ENCODE measurements around the gene DNAJC6. TPM values are rescaled to one million over a fixed set of nuclear protein-coding genes. Genes with fewer than 3 reads are reported as not detected.
"Not testable (repeated sequence)": the region's sequence is repeated elsewhere in the genome, so short reads cannot be mapped to it uniquely, and the experiment has no call there.

The DNAJC6 gene
- total RNA-seq, 2 donors from 2014 or later: 3.1 to 3.5 TPM

GRCh38 chr1:65289449-65289848 is 19.9 kb upstream of the DNAJC6 start:
- no peak for DNase-seq (ENCODE audit: low spot score)
- intact Hi-C loops (cut with DNase I): no loop called here

- intact Hi-C loops (cut with DNase I); DNase-seq (ENCODE audit: low spot score): not testable (repeated sequence)
These were observed 17.5 kb upstream of the DNAJC6 start for GRCh38 chr1:65291818-65292217.

- DNase-seq (ENCODE audit: low spot score): no peak
- intact Hi-C loops (cut with DNase I): no loop called here
These were observed 16.3 kb upstream of the DNAJC6 start for GRCh38 chr1:65292861-65293593.

- DNase-seq (ENCODE audit: low spot score): no peak
- intact Hi-C loops (cut with DNase I): no loop called here
These were observed 11.6 kb upstream of the DNAJC6 start for GRCh38 chr1:65297706-65298105.

- DNase-seq (ENCODE audit: low spot score): no peak
These were observed 10.0 kb upstream of the DNAJC6 start for GRCh38 chr1:65299328-65299727.

GRCh38 chr1:65308781-65309303 is 501 bp upstream of the DNAJC6 start:
- DNase-seq (ENCODE audit: low spot score): no peak
- intact Hi-C loops (cut with DNase I): no loop called here

More at GRCh38 chr1:65299328-65299727, 10.0 kb upstream of the DNAJC6 start:
- intact Hi-C loops (cut with DNase I): no loop called here

GRCh38 chr1:65310078-65310587 is 790 bp downstream of the DNAJC6 start:
- no peak for DNase-seq (ENCODE audit: low spot score)

DNA sequence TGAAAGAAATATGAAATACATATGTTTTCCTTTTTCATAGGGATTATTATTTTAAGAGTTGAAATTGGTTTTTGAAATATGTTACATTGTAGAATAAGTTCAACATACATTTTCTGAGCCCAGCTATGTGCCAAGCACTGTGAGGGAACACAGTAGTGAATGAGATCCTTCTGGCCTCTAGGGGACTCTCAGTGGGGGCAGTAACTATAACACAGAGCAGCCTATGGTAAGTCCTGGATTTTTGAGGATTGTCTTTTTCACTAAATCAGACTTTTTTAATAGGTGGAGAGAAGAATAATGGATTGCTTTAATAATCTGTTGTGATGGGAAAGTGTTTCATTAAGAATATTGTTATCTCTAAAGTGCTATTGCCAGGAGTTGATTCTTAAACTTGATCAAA is 2.4 kb downstream of the DNAJC6 start:
- intact Hi-C loops (cut with DNase I): no loop called here
- no peak for DNase-seq (ENCODE audit: low spot score)

More at GRCh38 chr1:65310078-65310587, 790 bp downstream of the DNAJC6 start:
- intact Hi-C loops (cut with DNase I): no loop called here

DNA sequence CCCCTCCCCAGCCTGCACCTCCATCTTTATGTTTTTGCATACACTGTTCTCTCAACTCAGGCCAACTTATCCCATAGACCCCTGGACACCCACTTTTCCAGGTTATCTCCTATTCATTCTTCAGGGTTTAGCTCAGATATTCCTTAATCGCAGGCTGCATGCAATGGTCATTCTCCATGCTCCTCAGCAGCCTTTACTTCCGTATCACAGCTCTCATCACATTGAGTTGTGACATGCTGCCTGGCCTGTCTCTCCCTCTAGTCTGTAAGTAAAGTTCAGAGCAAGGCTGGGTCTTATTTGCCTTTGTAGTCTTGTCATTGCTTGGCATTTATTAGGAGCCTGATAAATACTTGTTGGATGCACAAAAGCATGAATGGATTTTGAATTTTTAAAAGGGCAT is 6.9 kb downstream of the DNAJC6 start:
- DNase-seq (ENCODE audit: low spot score): no peak
- intact Hi-C loops (cut with DNase I): no loop called here

- intact Hi-C loops (cut with DNase I): no loop called here
- DNase-seq (ENCODE audit: low spot score): no peak
These were observed 8.7 kb downstream of the DNAJC6 start for GRCh38 chr1:65317866-65318653.

DNA sequence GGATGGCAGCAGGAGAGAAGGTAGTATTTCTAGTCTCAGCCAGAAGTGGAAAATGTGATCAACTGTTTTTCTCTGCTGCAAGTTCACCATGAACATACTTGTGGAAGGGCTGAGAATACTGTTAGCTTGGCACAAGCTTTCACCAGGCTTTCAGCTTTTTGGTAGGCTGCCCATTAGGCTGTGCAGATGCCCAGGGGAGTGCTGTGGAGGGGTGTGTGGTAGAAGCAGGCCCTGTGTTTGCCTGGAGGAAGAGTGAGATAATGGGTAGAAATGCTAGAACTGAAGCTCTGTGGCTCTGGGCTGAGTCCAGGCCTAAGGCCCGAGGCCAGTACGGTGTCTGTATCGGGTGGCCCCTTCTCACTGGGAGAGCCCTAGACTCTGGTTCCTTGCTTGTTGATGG is 9.8 kb downstream of the DNAJC6 start:
- intact Hi-C loops (cut with DNase I): no loop called here
- DNase-seq (ENCODE audit: low spot score): no peak

- intact Hi-C loops (cut with DNase I): no loop called here
- DNase-seq (ENCODE audit: low spot score): no peak
These were observed 10.4 kb downstream of the DNAJC6 start for GRCh38 chr1:65319754-65320153.

GRCh38 chr1:65321879-65322278 is 12.5 kb downstream of the DNAJC6 start:
- no peak for DNase-seq (ENCODE audit: low spot score)
- intact Hi-C loops (cut with DNase I): no loop called here

DNA sequence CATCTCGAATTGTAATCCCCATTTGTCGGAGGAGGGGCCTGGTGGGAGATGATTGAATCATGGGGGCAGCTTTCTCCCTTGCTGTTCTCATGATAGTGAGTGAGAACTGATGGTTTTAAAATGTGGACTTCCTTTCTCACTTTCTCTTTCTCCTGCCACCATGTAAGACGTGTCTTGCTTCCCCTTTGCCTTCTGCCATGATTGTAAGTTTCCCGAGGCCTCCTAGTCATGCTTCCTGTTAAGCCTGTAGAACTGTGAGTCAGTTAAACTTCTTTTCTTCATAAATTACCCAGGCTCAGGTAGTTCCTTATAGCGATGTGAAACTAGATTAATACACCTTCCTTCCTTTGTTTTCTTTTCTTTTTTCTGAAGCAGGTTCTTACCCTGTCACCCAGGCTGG is 13.9 kb downstream of the DNAJC6 start:
- no peak for DNase-seq (ENCODE audit: low spot score)
- intact Hi-C loops (cut with DNase I): no loop called here

- intact Hi-C loops (cut with DNase I): no loop called here
- DNase-seq (ENCODE audit: low spot score): no peak
These were observed 20.7 kb downstream of the DNAJC6 start for GRCh38 chr1:65330021-65330420.

DNA sequence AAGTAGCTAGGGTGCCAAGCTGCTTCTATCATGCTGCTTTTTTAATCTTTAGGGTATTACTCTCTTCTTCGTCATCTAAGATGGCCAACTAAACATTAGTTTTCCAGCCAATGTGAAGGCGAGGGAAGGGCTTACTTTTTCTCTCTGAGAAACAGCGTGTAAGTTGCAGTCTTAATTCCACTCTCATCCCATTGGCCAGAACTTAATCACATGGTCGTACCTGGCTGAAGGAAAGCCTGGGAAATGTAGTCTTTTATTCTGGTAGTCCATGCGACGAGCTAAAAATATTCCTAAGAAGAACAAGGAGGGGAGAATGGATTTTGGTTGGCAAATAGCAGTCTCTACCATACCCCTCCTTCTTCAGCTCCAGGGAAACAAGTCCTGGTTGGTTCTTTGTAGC is 21.5 kb downstream of the DNAJC6 start:
- DNase-seq (ENCODE audit: low spot score): no peak
- intact Hi-C loops (cut with DNase I): no loop called here

- DNase-seq (ENCODE audit: low spot score): no peak
- intact Hi-C loops (cut with DNase I): no loop called here
These were observed 23.5 kb downstream of the DNAJC6 start for GRCh38 chr1:65332821-65333220.

GRCh38 chr1:65334081-65334480 is 24.7 kb downstream of the DNAJC6 start:
- DNase-seq (ENCODE audit: low spot score): no peak
- intact Hi-C loops (cut with DNase I): no loop called here

- no peak for DNase-seq (ENCODE audit: low spot score)
- intact Hi-C loops (cut with DNase I): no loop called here
These were observed 30.6 kb downstream of the DNAJC6 start for GRCh38 chr1:65339866-65340468.

GRCh38 chr1:65341381-65341780 is 32.0 kb downstream of the DNAJC6 start:
- DNase-seq (ENCODE audit: low spot score): no peak
- intact Hi-C loops (cut with DNase I): no loop called here
